GM19043 (cell line): ENCODE measurements around the gene PSMD3.

Experiments used
- ATAC-seq: cut with Tn5 transposase; IDR thresholded peaks from one replicate; pipeline ENCODE4 v1.9.1; 2021; ENCODE audit warnings: low read depth; ENCODE audit not compliant: unreplicated experiment

Gene PSMD3

GRCh38 chr17:40019140-40019991 is 38.8 kb downstream of the PSMD3 start:
- no peak for ATAC-seq

- ATAC-seq = no peak
Measured at GRCh38 chr17:40020146-40020545, 39.5 kb downstream of the PSMD3 start.

GRCh38 chr17:40021451-40021971 is 40.9 kb downstream of the PSMD3 start:
- no peak for ATAC-seq

GRCh38 chr17:40022497-40022896 is 41.9 kb downstream of the PSMD3 start:
- no peak for ATAC-seq

GRCh38 chr17:40022961-40023541 is 42.4 kb downstream of the PSMD3 start:
- ATAC-seq = no peak

- no peak for ATAC-seq
Measured at GRCh38 chr17:40023590-40024292, 43.1 kb downstream of the PSMD3 start.

GRCh38 chr17:40024901-40025300 is 44.3 kb downstream of the PSMD3 start:
- ATAC-seq = no peak

- no peak for ATAC-seq
Measured at GRCh38 chr17:40025559-40025958, 45.0 kb downstream of the PSMD3 start.

GRCh38 chr17:40025991-40026815 is 45.6 kb downstream of the PSMD3 start:
- ATAC-seq = no peak

GRCh38 chr17:40026816-40027613 is 46.4 kb downstream of the PSMD3 start:
- ATAC-seq = no peak

- ATAC-seq = no peak
Measured at GRCh38 chr17:40027614-40028012, 47.0 kb downstream of the PSMD3 start.

- no peak for ATAC-seq
Measured at GRCh38 chr17:40028595-40028994, 48.0 kb downstream of the PSMD3 start.

- no peak for ATAC-seq
Measured at GRCh38 chr17:40031706-40032105, 51.1 kb downstream of the PSMD3 start.

GRCh38 chr17:40032322-40033320 is 52.0 kb downstream of the PSMD3 start:
- ATAC-seq = no peak

GRCh38 chr17:40033339-40033738 is 52.7 kb downstream of the PSMD3 start:
- ATAC-seq = no peak

- no peak for ATAC-seq
Measured at GRCh38 chr17:40034426-40035161, 54.0 kb downstream of the PSMD3 start.

- ATAC-seq = no peak
Measured at GRCh38 chr17:40035162-40035559, 54.6 kb downstream of the PSMD3 start.
